ENCODE results near the gene HOXB2. TPM values are rescaled to one million over a fixed set of nuclear protein-coding genes. Genes with fewer than 3 reads are reported as not detected.

HOXB2 gene
- total and polyA plus RNA-seq, 2 experiments from 2014 or later: 5.6 to 20.7 TPM

GRCh38 chr17:48558057-48558830, 13.3 kb upstream of the HOXB2 start:
- Histone ChIP-seq H3K27ac (no peak overlapping the region), H3K79me2 (peaks cover 35% of the 10 kb centered on the region), H3K4me2 (no peak overlapping the region), H3K4me1 (ENCODE audit: insufficient read depth) (peaks cover 60% of the 10 kb centered on the region), H3K36me3 (replicated peaks; ENCODE audit: insufficient read depth, low read depth) (no peaks in the 10 kb centered on the region), H3K27me3 (peaks cover 90% of the 10 kb centered on the region), H3K9me2 (replicated peaks; ENCODE audit: insufficient read depth) (no peaks in the 10 kb centered on the region), H3K4me3 (no peak overlapping the region), H3K9me3 (ENCODE audit: low read depth) (no peaks in the 10 kb centered on the region), H4K20me1 (ENCODE audit: insufficient read depth, poor library complexity, severe bottlenecking) (no peaks in the 10 kb centered on the region), H2AFZ (no peak overlapping the region)
- TF ChIP-seq EZH2phosphoT487 (IDR thresholded peaks at IDR 0.05; ENCODE audit: low read depth, severe bottlenecking, unreplicated experiment) (no peak), EZH2 (IDR thresholded peaks at IDR 0.05; ENCODE audit: borderline replicate concordance) (no peak), CTCF (IDR thresholded peaks at IDR 0.05; ENCODE audit: poor library complexity) (no peak)
- WGBS (ENCODE audit: low lambda C conversion rate, missing lambda C conversion rate): 47% methylated on average over 13 of the region's 13 CpGs
- no peak for DNase-seq (ENCODE audit: low spot score)

GRCh38 chr17:48556576-48557401, 11.9 kb upstream of the HOXB2 start:
- Histone ChIP-seq H2AFZ (no peak overlapping the region), H3K36me3 (replicated peaks; ENCODE audit: insufficient read depth, low read depth) (no peaks in the 10 kb centered on the region), H4K20me1 (ENCODE audit: insufficient read depth, poor library complexity, severe bottlenecking) (no peaks in the 10 kb centered on the region), H3K4me2 (peak overlapping the region; percentile 92), H3K9me3 (ENCODE audit: low read depth) (no peaks in the 10 kb centered on the region), H3K4me3 (no peak overlapping the region), H3K4me1 (ENCODE audit: insufficient read depth) (peaks cover 54% of the 10 kb centered on the region), H3K27me3 (peaks cover 88% of the 10 kb centered on the region), H3K27ac (peak overlapping the region; percentile 21), H3K79me2 (peaks cover 27% of the 10 kb centered on the region), H3K9me2 (replicated peaks; ENCODE audit: insufficient read depth) (no peaks in the 10 kb centered on the region)
- TF ChIP-seq CTCF (IDR thresholded peaks at IDR 0.05; ENCODE audit: poor library complexity) (no peak), EZH2 (IDR thresholded peaks at IDR 0.05; ENCODE audit: borderline replicate concordance) (no peak), EZH2phosphoT487 (IDR thresholded peaks at IDR 0.05; ENCODE audit: low read depth, severe bottlenecking, unreplicated experiment) (no peak)
- no peak for DNase-seq (ENCODE audit: low spot score)
- 34% methylated on average over 7 of the region's 7 CpGs for WGBS (ENCODE audit: low lambda C conversion rate, missing lambda C conversion rate)

DNA sequence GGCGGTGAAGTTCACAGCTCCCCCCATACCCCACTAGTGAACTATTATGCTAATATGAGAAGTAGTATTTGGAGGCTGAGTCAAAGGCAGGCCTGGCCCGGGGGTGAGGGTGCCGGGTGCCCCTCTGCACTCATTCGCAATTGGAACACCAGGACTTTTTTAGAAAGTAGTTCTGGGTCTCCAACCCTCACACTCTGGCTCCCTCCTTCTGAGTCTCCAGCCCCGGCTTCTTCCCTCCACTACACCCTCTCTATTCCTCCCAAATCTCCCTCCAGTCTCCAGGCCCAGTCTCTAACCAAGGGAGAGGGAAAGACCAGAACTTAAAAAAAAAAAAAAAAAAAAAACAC, 11.3 kb upstream of the HOXB2 start:
- peak overlapping the region; percentile 92 for H3K4me2 ChIP-seq
- WGBS (ENCODE audit: low lambda C conversion rate, missing lambda C conversion rate): 35% methylated on average over 5 of the region's 5 CpGs
- H3K9me2 ChIP-seq (replicated peaks; ENCODE audit: insufficient read depth): no peaks in the 10 kb centered on the region
- no peaks in the 10 kb centered on the region for H4K20me1 ChIP-seq (ENCODE audit: insufficient read depth, poor library complexity, severe bottlenecking)
- no peak for TF ChIP-seq EZH2phosphoT487 (IDR thresholded peaks at IDR 0.05; ENCODE audit: low read depth, severe bottlenecking, unreplicated experiment)
- TF ChIP-seq EZH2 (IDR thresholded peaks at IDR 0.05; ENCODE audit: borderline replicate concordance): no peak
- no peak for TF ChIP-seq CTCF (IDR thresholded peaks at IDR 0.05; ENCODE audit: poor library complexity)
- peak overlapping the region; percentile 21 for H3K27ac ChIP-seq
- H3K79me2 ChIP-seq: peaks cover 23% of the 10 kb centered on the region
- H3K4me3 ChIP-seq: no peak overlapping the region
- H3K36me3 ChIP-seq (replicated peaks; ENCODE audit: insufficient read depth, low read depth): no peaks in the 10 kb centered on the region
- DNase-seq (ENCODE audit: low spot score): no peak
- H3K9me3 ChIP-seq (ENCODE audit: low read depth): no peaks in the 10 kb centered on the region
- peaks cover 88% of the 10 kb centered on the region for H3K27me3 ChIP-seq
- H3K4me1 ChIP-seq (ENCODE audit: insufficient read depth): peaks cover 54% of the 10 kb centered on the region
- no peak overlapping the region for H2AFZ ChIP-seq
